Vagina (tissue), 2 donors: Measurements from ENCODE around the gene ZNHIT2.

Experiments used
- CTCF ChIP-seq, 3 experiments: fragments of 450-650 bp in 2 of 3; fragments of 200-600 bp in 1 of 3; sonication (generic) in 1 of 3; IDR thresholded peaks; one replicate each; pipeline ENCODE4 v1.5.1; 2017 to 2019; ENCODE audit warnings: antibody characterized with exemption in 3 of 3, mild to moderate bottlenecking in 2 of 3, moderate library complexity in 2 of 3
- POLR2A ChIP-seq, 2 donors: fragments of 450-650 bp; IDR thresholded peaks; one replicate each; pipeline ENCODE4 v1.6.1; 2017; ENCODE audit warnings: antibody characterized with exemption in 2 of 2, mild to moderate bottlenecking in 2 of 2, moderate library complexity in 2 of 2

GRCh38 chr11:65089621-65090020 lies 27.9 kb downstream of the ZNHIT2 start:
- no peak for TF ChIP-seq POLR2A (IDR thresholded peaks at IDR 0.05)
- no peak for TF ChIP-seq CTCF (IDR thresholded peaks at IDR 0.05)
